Left cardiac atrium (tissue), 4 donors: ENCODE measurements around the gene OR7G1. TPM values are rescaled to one million over a fixed set of nuclear protein-coding genes. Genes with fewer than 3 reads are reported as not detected.
"Not testable (repeated sequence)": the region's sequence is repeated elsewhere in the genome, so short reads cannot be mapped to it uniquely, and the experiment has no call there.

ENCODE experiments used
- ATAC-seq, 2 donors: fragments of 200-7000 bp; cut with Tn5 transposase; one replicate each; pipeline ENCODE4 v1.9.1; 2020; ENCODE audit warnings: mild to moderate bottlenecking in 2 of 2, moderate library complexity in 2 of 2
- DNase-seq: peaks from one replicate; pipeline ENCODE4 v3.0.0-alpha.2; 2020
- intact Hi-C, 2 donors: fragments of 100-400 bp; cut with DNase I; formaldehyde crosslinking; loops; one replicate each; pipeline versions ENCODE4 v1.14.1 to v1.15.1; 2022 to 2023
- total RNA-seq, 2 donors: library from RNA; stranded (reverse); fragmentation: NEBNext Ultra II Directional; extraction: Animal tissue kit (Norgen Biotek cat#: 25700); gene quantifications; one replicate each; pipeline ENCODE4 v1.2.1, GENCODE V29; 2021
- donor health status: DM: no; HTN: yes; CAD: no.
- donor health status: DM: no; HTN: yes; CAD: no; lungs with severe emphysema.
- donor health status: DM: yes; HTN: yes; CAD: no.
- donor health status: Dilated cardiomyopathy.

Gene OR7G1
- total RNA-seq, 2 donors from 2014 or later, result not detected

GRCh38 chr19:9107375-9107774, 8.2 kb downstream of the OR7G1 start, which contains the start of gene OR7G2:
Gene OR7G2 (minus strand): TSS chr19:9107475. CDS start chr19:9103243, 4,232 bp downstream.
- intact Hi-C loops, result no loop called here
- DNase-seq (no peak), ATAC-seq (no peak)

- intact Hi-C loops, result no loop called here
- ATAC-seq, result no peak
- no peak for DNase-seq
These were observed 28.8 kb downstream of the OR7G1 start, which contains the start of gene OR1M1 for GRCh38 chr19:9086761-9087160. Gene OR1M1 (plus strand): TSS chr19:9087061. CDS start chr19:9093245, 6,184 bp downstream.

GRCh38 chr19:9078651-9079050, 36.9 kb downstream of the OR7G1 start:
- intact Hi-C loops, result loop anchor here (5.0 to 10.0 kb wide), 2 partner anchors 421 to 814 kb away; no protein-coding TSS in a partner anchor
- no peak for DNase-seq
- no peak for ATAC-seq

- DNase-seq (no peak), ATAC-seq (no peak)
- intact Hi-C loops, result loop anchor here (5.0 to 10.0 kb wide), 2 partner anchors 420 to 812 kb away; no protein-coding TSS in a partner anchor
These were observed 38.7 kb downstream of the OR7G1 start for GRCh38 chr19:9076901-9077300.

GRCh38 chr19:9075064-9075949, 40.3 kb downstream of the OR7G1 start:
- intact Hi-C loops, result loop anchor here (5.0 to 10.0 kb wide), 2 partner anchors 418 to 811 kb away; no protein-coding TSS in a partner anchor
- DNase-seq, result peak; percentile 87
- ATAC-seq, result peak; percentile 96 to 99

GRCh38 chr19:9073806-9074205, 41.8 kb downstream of the OR7G1 start:
- intact Hi-C loops, result loop anchor here in 1 of 2 donors (10.0 kb wide), 1 partner anchor 809 kb away; no protein-coding TSS in a partner anchor
- DNase-seq (no peak), ATAC-seq (no peak)

GRCh38 chr19:9071720-9072119, 43.8 kb downstream of the OR7G1 start:
- DNase-seq, ATAC-seq: not testable (repeated sequence)
- intact Hi-C loops, result loop anchor here in 1 of 2 donors (10.0 kb wide), 1 partner anchor 807 kb away; no protein-coding TSS in a partner anchor

GRCh38 chr19:9070066-9070465, 45.5 kb downstream of the OR7G1 start:
- ATAC-seq (no peak), DNase-seq (no peak)
- intact Hi-C loops, result loop anchor here in 1 of 2 donors (10.0 kb wide), 1 partner anchor 805 kb away; no protein-coding TSS in a partner anchor

GRCh38 chr19:9065457-9066014, 50.0 kb downstream of the OR7G1 start:
- ATAC-seq, result no peak
- no peak for DNase-seq
- intact Hi-C loops, result no loop called here

Other genes starting within 250 kb of the OR7G1 start
- gene MUC16, start 105.4 kb downstream of the OR7G1 start, total RNA-seq, result 1 to 10 TPM; 1.3 to 1.7 TPM
- gene OR1M1, start 28.7 kb downstream of the OR7G1 start, total RNA-seq, result not detected
- not detected for gene OR7G2, start 8.3 kb downstream of the OR7G1 start, total RNA-seq
- gene OR7G3, start 11.2 kb upstream of the OR7G1 start, total RNA-seq, result not detected
- 10 to 100 TPM; 11.3 to 19.1 TPM for gene ZNF317, start 24.6 kb upstream of the OR7G1 start, total RNA-seq
- under 1 TPM in 1 of 2 donors, not detected in 1; 0.21 TPM for gene OR7D2, start 63.2 kb upstream of the OR7G1 start, total RNA-seq
- not detected for gene OR7D4, start 103.8 kb upstream of the OR7G1 start, total RNA-seq
- gene OR7E24, start 135.2 kb upstream of the OR7G1 start, total RNA-seq, result not detected
- 1 to 10 TPM; 3.0 to 4.3 TPM for gene ZNF699, start 194.1 kb upstream of the OR7G1 start, total RNA-seq
- 10 to 100 TPM; 13.6 to 14.7 TPM for gene ZNF559, start 208.4 kb upstream of the OR7G1 start, total RNA-seq
- gene ZNF177, start 247.2 kb upstream of the OR7G1 start, total RNA-seq, result 1 to 10 TPM; 1.8 TPM